ENCODE data around the gene RXRA.

Gene RXRA

DNA sequence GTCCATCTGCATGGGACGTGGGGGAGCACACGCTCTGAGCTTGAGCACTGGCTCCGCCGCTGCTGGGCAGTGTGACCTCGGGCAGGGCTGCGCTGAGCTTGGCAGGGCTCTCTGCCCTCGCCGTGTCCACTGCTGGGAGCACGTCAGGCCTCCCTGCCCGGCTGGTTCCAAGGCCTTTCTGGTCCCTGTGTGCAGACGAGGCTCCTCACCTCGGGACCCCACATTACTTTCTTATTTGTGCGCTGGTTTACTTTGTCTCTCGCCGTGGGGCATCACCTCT, 43.9 kb downstream of the RXRA start:
- no peak for DNase-seq (ENCODE audit: low read depth)
- no peaks in the 10 kb centered on the region for H3K9me3 ChIP-seq (ENCODE audit: control insufficient read depth, low read length)
- H3K4me1 ChIP-seq (ENCODE audit: control insufficient read depth, insufficient read depth, low read length): peaks cover 60% of the 10 kb centered on the region
- no peak overlapping the region for H3K4me3 ChIP-seq (ENCODE audit: low read length)
- no peaks in the 10 kb centered on the region for H3K27me3 ChIP-seq (replicated peaks; ENCODE audit: control insufficient read depth, insufficient read depth, low read length)
- H3K36me3 ChIP-seq (ENCODE audit: control insufficient read depth, insufficient read depth, low read length, severe bottlenecking): no peaks in the 10 kb centered on the region
- H3K9ac ChIP-seq (ENCODE audit: low read length): no peak overlapping the region

DNA sequence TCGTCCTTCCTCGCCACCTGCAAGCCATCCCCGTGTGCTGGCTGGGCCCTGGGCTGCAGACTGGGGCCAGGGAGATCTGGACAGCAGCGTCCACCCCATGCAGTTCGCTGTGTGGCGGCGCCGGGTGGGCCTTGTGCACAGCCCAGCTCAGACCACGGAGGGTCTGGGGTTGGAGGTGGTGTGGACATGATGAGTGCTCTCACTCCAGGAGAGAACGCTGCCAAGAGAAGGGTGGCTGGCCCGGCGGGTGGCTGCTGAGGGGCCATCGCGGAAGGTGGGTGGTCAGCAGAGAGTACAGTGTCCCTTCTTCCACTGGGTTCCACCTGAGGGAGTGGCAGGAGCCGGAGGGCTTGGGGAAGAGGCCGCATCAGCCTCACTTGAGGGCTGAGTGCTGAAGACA, 44.4 kb downstream of the RXRA start:
- H3K9me3 ChIP-seq (ENCODE audit: control insufficient read depth, low read length): no peaks in the 10 kb centered on the region
- H3K4me3 ChIP-seq (ENCODE audit: low read length): no peak overlapping the region
- H3K9ac ChIP-seq (ENCODE audit: low read length): no peak overlapping the region
- H3K27me3 ChIP-seq (replicated peaks; ENCODE audit: control insufficient read depth, insufficient read depth, low read length): no peaks in the 10 kb centered on the region
- peaks cover 60% of the 10 kb centered on the region for H3K4me1 ChIP-seq (ENCODE audit: control insufficient read depth, insufficient read depth, low read length)
- DNase-seq (ENCODE audit: low read depth): no peak
- no peaks in the 10 kb centered on the region for H3K36me3 ChIP-seq (ENCODE audit: control insufficient read depth, insufficient read depth, low read length, severe bottlenecking)

- no peaks in the 10 kb centered on the region for H3K9me3 ChIP-seq (ENCODE audit: control insufficient read depth, low read length)
- DNase-seq (ENCODE audit: low read depth): no peak
- no peaks in the 10 kb centered on the region for H3K27me3 ChIP-seq (replicated peaks; ENCODE audit: control insufficient read depth, insufficient read depth, low read length)
- H3K9ac ChIP-seq (ENCODE audit: low read length): no peak overlapping the region
- peaks cover 59% of the 10 kb centered on the region for H3K4me1 ChIP-seq (ENCODE audit: control insufficient read depth, insufficient read depth, low read length)
- no peak overlapping the region for H3K4me3 ChIP-seq (ENCODE audit: low read length)
- H3K36me3 ChIP-seq (ENCODE audit: control insufficient read depth, insufficient read depth, low read length, severe bottlenecking): no peaks in the 10 kb centered on the region
Observed at GRCh38 chr9:134371731-134372130, 45.5 kb downstream of the RXRA start.

DNA sequence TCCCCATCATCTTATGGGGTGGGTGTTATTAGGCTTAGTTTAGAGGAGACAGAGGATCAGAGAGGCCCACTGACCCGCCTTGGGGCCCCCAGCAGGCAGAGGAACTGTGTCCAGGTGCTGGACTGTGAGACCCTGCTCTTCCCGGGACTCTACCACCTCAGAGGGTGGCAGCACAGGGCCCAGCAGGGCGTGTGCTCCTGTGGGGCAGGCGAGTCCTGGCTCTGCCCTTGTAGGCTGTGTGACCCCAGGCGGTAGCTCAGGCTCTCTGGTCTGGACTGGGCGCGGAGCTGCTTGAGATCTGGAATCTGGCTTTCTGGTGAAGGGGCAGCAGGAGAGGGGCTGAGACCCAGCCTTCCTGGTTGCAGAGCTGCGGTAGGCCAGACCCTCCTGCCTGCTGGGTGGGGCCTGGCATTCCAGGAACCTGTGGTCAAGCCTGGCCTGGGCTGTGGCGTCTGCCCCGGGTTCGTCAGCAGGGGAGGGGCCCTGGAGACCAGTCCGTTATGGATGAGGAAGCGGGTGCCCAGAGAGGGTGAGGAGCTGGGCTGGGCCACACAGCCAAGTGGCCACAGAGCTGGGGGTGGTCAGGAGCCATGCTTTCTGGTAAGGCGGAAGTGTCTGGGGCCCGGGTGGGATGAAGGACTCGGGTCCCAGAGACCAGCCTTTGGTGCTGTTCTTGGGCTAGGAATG, 46.5 kb downstream of the RXRA start:
- Histone ChIP-seq H3K27me3 (replicated peaks; ENCODE audit: control insufficient read depth, insufficient read depth, low read length) (no peaks in the 10 kb centered on the region), H3K9me3 (ENCODE audit: control insufficient read depth, low read length) (no peaks in the 10 kb centered on the region), H3K9ac (ENCODE audit: low read length) (no peak overlapping the region), H3K4me3 (ENCODE audit: low read length) (no peak overlapping the region), H3K4me1 (ENCODE audit: control insufficient read depth, insufficient read depth, low read length) (peaks cover 54% of the 10 kb centered on the region), H3K36me3 (ENCODE audit: control insufficient read depth, insufficient read depth, low read length, severe bottlenecking) (no peaks in the 10 kb centered on the region)
- no peak for DNase-seq (ENCODE audit: low read depth)

DNA sequence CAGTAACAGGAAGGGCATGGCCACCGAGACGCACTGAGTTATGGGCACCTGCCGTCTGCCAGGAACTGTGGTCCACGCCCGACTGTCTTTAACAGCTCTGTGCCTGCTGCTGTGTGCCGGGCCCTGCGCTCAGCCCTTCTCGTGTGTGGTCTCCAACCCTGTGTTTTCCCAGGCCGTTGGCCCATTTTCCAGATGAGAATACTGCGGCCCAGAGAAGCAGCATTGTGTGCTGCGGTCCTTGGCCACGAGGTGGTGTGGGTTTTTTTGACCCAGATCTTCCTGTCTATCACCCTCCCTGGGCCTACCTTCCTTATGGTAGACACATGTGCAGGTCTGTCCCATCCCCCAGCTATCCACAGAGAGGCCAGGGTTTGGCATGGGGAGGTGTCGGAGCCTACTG, 47.0 kb downstream of the RXRA start:
- H3K4me3 ChIP-seq (ENCODE audit: low read length): no peak overlapping the region
- H3K9ac ChIP-seq (ENCODE audit: low read length): no peak overlapping the region
- H3K4me1 ChIP-seq (ENCODE audit: control insufficient read depth, insufficient read depth, low read length): peaks cover 54% of the 10 kb centered on the region
- H3K9me3 ChIP-seq (ENCODE audit: control insufficient read depth, low read length): no peaks in the 10 kb centered on the region
- no peak for DNase-seq (ENCODE audit: low read depth)
- no peaks in the 10 kb centered on the region for H3K27me3 ChIP-seq (replicated peaks; ENCODE audit: control insufficient read depth, insufficient read depth, low read length)
- H3K36me3 ChIP-seq (ENCODE audit: control insufficient read depth, insufficient read depth, low read length, severe bottlenecking): no peaks in the 10 kb centered on the region

DNA sequence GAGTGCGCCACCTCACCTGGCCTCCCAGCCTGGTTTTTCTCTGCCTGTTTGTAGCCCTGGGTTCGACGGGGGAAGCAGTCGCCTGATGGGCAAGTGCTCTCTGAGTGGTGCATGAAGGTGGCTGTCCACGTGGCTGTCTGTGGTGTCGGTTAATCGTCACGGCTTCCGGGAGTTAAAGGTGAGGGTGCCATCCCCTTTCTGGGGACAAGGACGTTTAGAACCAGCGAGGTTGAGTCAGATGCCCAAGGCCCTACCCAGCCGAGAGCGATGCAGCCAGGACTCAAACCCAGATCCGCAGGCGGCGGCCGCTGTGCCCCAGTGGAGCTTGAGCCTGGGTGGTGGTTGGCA, 47.7 kb downstream of the RXRA start:
- no peak overlapping the region for H3K4me3 ChIP-seq (ENCODE audit: low read length)
- no peaks in the 10 kb centered on the region for H3K36me3 ChIP-seq (ENCODE audit: control insufficient read depth, insufficient read depth, low read length, severe bottlenecking)
- H3K9ac ChIP-seq (ENCODE audit: low read length): no peak overlapping the region
- peaks cover 60% of the 10 kb centered on the region for H3K4me1 ChIP-seq (ENCODE audit: control insufficient read depth, insufficient read depth, low read length)
- H3K27me3 ChIP-seq (replicated peaks; ENCODE audit: control insufficient read depth, insufficient read depth, low read length): no peaks in the 10 kb centered on the region
- no peaks in the 10 kb centered on the region for H3K9me3 ChIP-seq (ENCODE audit: control insufficient read depth, low read length)
- DNase-seq (ENCODE audit: low read depth): no peak

GRCh38 chr9:134374301-134375010, 48.2 kb downstream of the RXRA start:
- no peaks in the 10 kb centered on the region for H3K27me3 ChIP-seq (replicated peaks; ENCODE audit: control insufficient read depth, insufficient read depth, low read length)
- H3K36me3 ChIP-seq (ENCODE audit: control insufficient read depth, insufficient read depth, low read length, severe bottlenecking): no peaks in the 10 kb centered on the region
- H3K4me3 ChIP-seq (ENCODE audit: low read length): peak overlapping the region; percentile 14
- H3K4me1 ChIP-seq (ENCODE audit: control insufficient read depth, insufficient read depth, low read length): peaks cover 65% of the 10 kb centered on the region
- no peaks in the 10 kb centered on the region for H3K9me3 ChIP-seq (ENCODE audit: control insufficient read depth, low read length)
- H3K9ac ChIP-seq (ENCODE audit: low read length): no peak overlapping the region
- no peak for DNase-seq (ENCODE audit: low read depth)

- no peaks in the 10 kb centered on the region for H3K27me3 ChIP-seq (replicated peaks; ENCODE audit: control insufficient read depth, insufficient read depth, low read length)
- no peak for DNase-seq (ENCODE audit: low read depth)
- H3K36me3 ChIP-seq (ENCODE audit: control insufficient read depth, insufficient read depth, low read length, severe bottlenecking): no peaks in the 10 kb centered on the region
- peak overlapping the region; percentile 14 for H3K4me3 ChIP-seq (ENCODE audit: low read length)
- no peaks in the 10 kb centered on the region for H3K9me3 ChIP-seq (ENCODE audit: control insufficient read depth, low read length)
- H3K9ac ChIP-seq (ENCODE audit: low read length): peak overlapping the region; percentile 46
- H3K4me1 ChIP-seq (ENCODE audit: control insufficient read depth, insufficient read depth, low read length): peaks cover 66% of the 10 kb centered on the region
Observed at GRCh38 chr9:134375011-134375390, 48.7 kb downstream of the RXRA start.

GRCh38 chr9:134375430-134376385, 49.5 kb downstream of the RXRA start:
- peak overlapping the region; percentile 46 for H3K9ac ChIP-seq (ENCODE audit: low read length)
- no peaks in the 10 kb centered on the region for H3K36me3 ChIP-seq (ENCODE audit: control insufficient read depth, insufficient read depth, low read length, severe bottlenecking)
- peaks cover 62% of the 10 kb centered on the region for H3K4me1 ChIP-seq (ENCODE audit: control insufficient read depth, insufficient read depth, low read length)
- no peaks in the 10 kb centered on the region for H3K9me3 ChIP-seq (ENCODE audit: control insufficient read depth, low read length)
- peak; percentile 33 for DNase-seq (ENCODE audit: low read depth)
- H3K4me3 ChIP-seq (ENCODE audit: low read length): peak overlapping the region; percentile 14
- no peaks in the 10 kb centered on the region for H3K27me3 ChIP-seq (replicated peaks; ENCODE audit: control insufficient read depth, insufficient read depth, low read length)

- H3K27me3 ChIP-seq (replicated peaks; ENCODE audit: control insufficient read depth, insufficient read depth, low read length): no peaks in the 10 kb centered on the region
- H3K4me1 ChIP-seq (ENCODE audit: control insufficient read depth, insufficient read depth, low read length): peaks cover 58% of the 10 kb centered on the region
- no peaks in the 10 kb centered on the region for H3K36me3 ChIP-seq (ENCODE audit: control insufficient read depth, insufficient read depth, low read length, severe bottlenecking)
- no peak overlapping the region for H3K4me3 ChIP-seq (ENCODE audit: low read length)
- no peaks in the 10 kb centered on the region for H3K9me3 ChIP-seq (ENCODE audit: control insufficient read depth, low read length)
- no peak for DNase-seq (ENCODE audit: low read depth)
- H3K9ac ChIP-seq (ENCODE audit: low read length): peak overlapping the region; percentile 4
Observed at GRCh38 chr9:134376386-134377142, 50.3 kb downstream of the RXRA start.

GRCh38 chr9:134377143-134377484, 50.9 kb downstream of the RXRA start:
- no peaks in the 10 kb centered on the region for H3K9me3 ChIP-seq (ENCODE audit: control insufficient read depth, low read length)
- no peaks in the 10 kb centered on the region for H3K36me3 ChIP-seq (ENCODE audit: control insufficient read depth, insufficient read depth, low read length, severe bottlenecking)
- no peaks in the 10 kb centered on the region for H3K27me3 ChIP-seq (replicated peaks; ENCODE audit: control insufficient read depth, insufficient read depth, low read length)
- peaks cover 58% of the 10 kb centered on the region for H3K4me1 ChIP-seq (ENCODE audit: control insufficient read depth, insufficient read depth, low read length)
- no peak for DNase-seq (ENCODE audit: low read depth)
- H3K9ac ChIP-seq (ENCODE audit: low read length): no peak overlapping the region
- H3K4me3 ChIP-seq (ENCODE audit: low read length): no peak overlapping the region
